Erythroblast (primary cell): ENCODE measurements around the gene CDC42SE2.

Experiments
- GATA1 ChIP-seq: IDR thresholded peaks from 2 replicates; pipeline ENCODE4 v1.6.1; 2011; ENCODE audit warnings: low read depth, mild to moderate bottlenecking, control low read depth, low read length, moderate library complexity
- POLR2A ChIP-seq: IDR thresholded peaks from 2 replicates; pipeline ENCODE4 v1.6.1; 2011; ENCODE audit warnings: mild to moderate bottlenecking, low read length

- TF ChIP-seq POLR2A: no peak
- no peak for TF ChIP-seq GATA1
These were observed 109.4 kb downstream of the CDC42SE2 start for GRCh38 chr5:131373265-131373664.
